SJCRH30 (cell line): Measurements from ENCODE around the gene SAXO2. TPM values are rescaled to one million over a fixed set of nuclear protein-coding genes. Genes with fewer than 3 reads are reported as not detected.
A peak's percentile ranks its signal among the peaks of the same experiment; 100 is the strongest.
"Not testable (repeated sequence)": the region's sequence is repeated elsewhere in the genome, so short reads cannot be mapped to it uniquely, and the experiment has no call there.

ENCODE experiments used
- DNase-seq, 2 experiments: peaks; one replicate each; pipeline ENCODE4 v3.0.0-alpha.2; 2015 to 2020
- H3K27ac ChIP-seq: fragments of 250-450 bp; sonication (Bioruptor Pico); 2 replicates; pipeline ENCODE4 v1.5.1; 2020; ENCODE audit warnings: mild to moderate bottlenecking, moderate library complexity
- H3K27me3 ChIP-seq: fragments of 250-450 bp; sonication (Bioruptor Pico); 2 replicates; pipeline ENCODE4 v1.5.1; 2020; ENCODE audit warnings: mild to moderate bottlenecking, moderate library complexity
- H3K36me3 ChIP-seq: fragments of 250-450 bp; sonication (Bioruptor Pico); 2 replicates; pipeline ENCODE4 v1.5.1; 2020; ENCODE audit warnings: mild to moderate bottlenecking, moderate library complexity
- H3K4me1 ChIP-seq: fragments of 250-450 bp; sonication (Bioruptor Pico); 2 replicates; pipeline ENCODE4 v1.5.1; 2020; ENCODE audit warnings: mild to moderate bottlenecking, moderate library complexity
- H3K4me3 ChIP-seq: fragments of 250-450 bp; sonication (Bioruptor Pico); 2 replicates; pipeline ENCODE4 v1.5.1; 2020; ENCODE audit warnings: mild to moderate bottlenecking, moderate library complexity
- H3K9me3 ChIP-seq: fragments of 250-450 bp; sonication (Bioruptor Pico); replicated peaks from 2 replicates; pipeline ENCODE4 v1.5.1; 2020; ENCODE audit warnings: mild to moderate bottlenecking, moderate library complexity
- total RNA-seq: library from RNA; depleted of rRNA; stranded (reverse); fragments of >200 nt; shearing (Covaris generic); gene quantifications from 2 replicates; pipeline ENCODE4 v1.2.3, GENCODE V29; 2014; rRNA removed

SAXO2 gene
- total RNA-seq, 1 experiment from 2014 or later, result 0.10 TPM

GRCh38 chr15:82332711-82333602, 70.3 kb downstream of the SAXO2 start:
- not testable (repeated sequence) for H3K9me3 ChIP-seq, H3K4me1 ChIP-seq, H3K27me3 ChIP-seq, H3K36me3 ChIP-seq, H3K27ac ChIP-seq, H3K4me3 ChIP-seq
- peak; percentile 34 to 36 for DNase-seq

- DNase-seq, result peak in 1 of 2 experiments; percentile 2
- H3K27me3 ChIP-seq, H3K36me3 ChIP-seq, H3K27ac ChIP-seq, H3K9me3 ChIP-seq, H3K4me3 ChIP-seq, H3K4me1 ChIP-seq: not testable (repeated sequence)
Measured at GRCh38 chr15:82333603-82334553, 71.3 kb downstream of the SAXO2 start.

Other genes with a start within 250 kb of the SAXO2 start
- 30.5 and 32.3 TPM in 2 replicates for gene MEX3B, start 216.8 kb upstream of the SAXO2 start, total RNA-seq
- gene EFL1, start 84 bp upstream of the SAXO2 start, total RNA-seq, result 25.6 and 26.2 TPM in 2 replicates
- 0.10 TPM in 1 of 2 replicates, not detected in the other for gene GOLGA6L10, start 86.7 kb downstream of the SAXO2 start, total RNA-seq
- gene GOLGA6L9, start 167.0 kb downstream of the SAXO2 start, total RNA-seq, result 4.7 and 7.3 TPM in 2 replicates